G401 (cell line): ENCODE results near the gene C1QTNF6. TPM values are rescaled to one million over a fixed set of nuclear protein-coding genes. Genes with fewer than 3 reads are reported as not detected.

Experiments
- DNase-seq: peaks from one replicate; pipeline ENCODE4 v3.0.0-alpha.2; 2015; ENCODE audit warnings: low spot score
- in situ Hi-C: cut with HindIII; loops from 2 replicates; pipeline ENCODE4 v1.10.0; 2016; ENCODE audit warnings: low sequenced_read_pairs, mixed read lengths
- total RNA-seq: library from RNA; depleted of rRNA; stranded (reverse); fragments of >200 nt; shearing (Covaris generic); gene quantifications from 2 replicates; pipeline ENCODE4 v1.2.3, GENCODE V29; 2014

C1QTNF6 gene
- total RNA-seq, 1 experiment from 2014 or later, result 5.0 TPM

DNA sequence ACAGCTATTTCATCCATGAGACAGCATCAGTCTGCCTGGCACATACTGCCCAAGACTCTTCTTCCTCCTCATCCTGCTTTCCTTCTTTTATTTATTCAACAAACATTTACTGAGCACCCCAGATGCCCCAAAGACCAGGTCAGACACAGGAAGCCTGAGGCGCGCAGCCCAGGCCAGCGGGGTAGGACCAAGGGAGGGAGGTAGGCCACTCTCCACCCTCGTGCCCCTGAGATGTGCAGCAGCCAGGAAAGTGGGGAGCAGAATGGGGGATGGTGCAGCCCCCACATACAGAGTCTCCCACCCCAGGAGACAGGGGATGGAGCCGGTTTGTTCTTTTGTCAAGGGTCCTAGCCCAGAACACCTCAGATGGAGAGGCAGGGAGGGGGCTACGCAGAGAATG, 34.1 kb downstream of the C1QTNF6 start:
- DNase-seq, result no peak
- in situ Hi-C loops, result no loop called here

DNA sequence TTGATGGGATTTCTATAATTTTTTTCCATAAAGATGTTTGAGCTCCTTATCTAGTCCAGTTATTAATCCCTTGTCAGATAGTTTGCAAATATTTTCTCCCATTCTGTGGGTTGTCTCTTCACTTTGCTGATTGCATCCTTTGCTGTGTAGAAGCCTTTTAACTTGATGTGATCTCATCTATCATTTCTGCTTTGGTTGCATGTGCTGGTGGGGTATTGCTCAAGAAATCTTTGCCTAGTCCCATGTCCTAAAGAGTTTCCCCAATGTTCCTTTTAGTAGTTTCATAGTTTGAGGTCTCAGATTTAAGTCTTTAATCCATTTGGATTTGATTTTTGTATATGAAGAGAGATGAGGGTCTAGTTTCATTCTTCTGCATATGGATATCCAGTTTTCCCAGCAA, 36.6 kb downstream of the C1QTNF6 start:
- in situ Hi-C loops, result no loop called here
- no peak for DNase-seq

DNA sequence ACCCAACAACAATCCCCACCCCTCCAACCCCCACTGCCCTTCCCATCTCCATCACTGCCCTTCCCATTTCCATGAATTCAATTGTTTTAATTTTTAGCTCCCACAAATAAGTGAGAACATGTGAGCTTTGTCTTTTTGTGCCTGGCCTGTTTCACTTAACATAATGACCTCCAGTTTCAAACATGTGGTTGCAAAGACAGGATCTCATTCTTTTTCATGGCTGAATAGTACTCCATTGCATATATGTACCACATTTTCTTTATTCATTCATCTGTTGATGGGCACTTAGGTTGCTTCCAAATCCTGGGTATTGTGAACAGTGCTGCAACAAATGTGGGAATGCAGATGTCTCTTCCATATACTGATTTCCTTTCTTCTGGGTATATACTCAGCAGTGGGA, 37.3 kb downstream of the C1QTNF6 start:
- no peak for DNase-seq
- in situ Hi-C loops, result no loop called here

DNA sequence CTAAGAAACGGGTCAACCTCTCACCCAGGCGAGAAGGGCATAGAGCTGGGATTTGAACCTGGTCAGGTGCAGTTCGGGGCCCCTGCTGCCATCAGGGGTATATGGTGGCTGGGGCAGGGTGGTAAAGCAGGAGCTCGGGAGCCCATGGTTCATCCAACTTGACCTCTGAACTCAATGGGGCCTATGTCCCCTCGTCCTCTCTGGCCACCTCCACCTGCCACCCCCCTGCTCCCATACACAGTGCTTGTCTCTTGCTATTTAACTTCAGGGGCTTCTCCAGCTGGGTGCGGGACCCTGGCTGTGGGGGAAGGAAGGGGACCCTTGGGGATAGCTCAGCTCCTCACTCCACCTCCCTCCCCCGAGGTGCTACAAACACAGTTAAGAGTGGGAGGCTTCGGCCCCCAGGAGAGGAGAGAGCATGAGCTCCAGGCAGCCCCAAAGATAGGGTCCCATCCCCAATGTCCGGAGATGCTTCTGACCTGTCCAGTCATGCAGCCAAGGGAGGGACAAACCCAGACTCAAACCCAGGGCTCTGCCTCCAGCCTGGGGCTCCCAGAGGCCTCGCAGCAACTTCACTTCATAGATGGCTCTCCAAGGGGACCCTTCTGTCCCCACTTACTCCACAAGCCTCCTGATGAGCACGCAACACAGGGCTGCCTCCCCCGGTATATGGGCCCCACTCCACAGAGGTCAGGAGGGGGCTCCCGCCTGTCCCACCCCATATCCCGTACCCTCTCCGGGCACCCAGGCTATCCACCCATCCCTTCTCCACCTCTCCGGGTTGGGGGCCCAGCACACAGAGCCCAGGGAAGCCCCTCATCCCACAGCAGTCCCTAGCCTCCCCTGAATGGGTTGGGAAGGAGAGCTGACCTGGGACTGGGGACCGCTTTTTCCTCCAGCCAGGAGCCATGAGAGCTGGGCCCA, 39.0 kb downstream of the C1QTNF6 start:
- no peak for DNase-seq
- in situ Hi-C loops, result no loop called here

DNA sequence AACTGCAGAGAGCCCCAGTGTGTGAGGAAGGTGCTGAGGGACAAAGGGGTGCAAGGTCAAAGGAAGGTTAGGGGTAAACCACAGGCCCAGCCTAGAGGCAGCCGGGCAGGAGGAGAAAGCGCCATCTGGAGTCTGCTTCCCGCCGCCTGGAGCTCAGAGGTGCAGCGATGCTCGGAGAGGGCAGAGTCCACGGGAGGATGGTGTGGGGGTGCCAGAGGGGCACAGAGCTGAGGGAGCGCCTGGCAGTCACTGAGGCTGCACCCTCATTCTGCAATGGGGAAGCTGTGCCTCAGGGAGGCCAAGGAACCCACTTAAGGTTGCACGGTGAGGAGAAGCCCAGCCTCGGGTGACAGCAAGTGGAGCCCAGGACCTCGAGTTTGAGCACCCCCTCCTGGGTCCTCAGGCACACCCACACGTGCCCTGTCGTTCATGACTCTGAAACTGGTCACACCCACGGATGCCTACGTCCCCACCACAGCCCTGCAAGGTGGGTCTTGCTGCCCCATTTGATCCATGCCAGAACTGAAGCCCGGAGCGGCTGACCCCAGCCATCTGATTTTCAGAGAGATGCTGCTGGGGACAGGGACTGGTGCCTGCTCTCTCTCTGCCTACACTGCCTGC, 39.9 kb downstream of the C1QTNF6 start:
- in situ Hi-C loops, result no loop called here
- no peak for DNase-seq

DNA sequence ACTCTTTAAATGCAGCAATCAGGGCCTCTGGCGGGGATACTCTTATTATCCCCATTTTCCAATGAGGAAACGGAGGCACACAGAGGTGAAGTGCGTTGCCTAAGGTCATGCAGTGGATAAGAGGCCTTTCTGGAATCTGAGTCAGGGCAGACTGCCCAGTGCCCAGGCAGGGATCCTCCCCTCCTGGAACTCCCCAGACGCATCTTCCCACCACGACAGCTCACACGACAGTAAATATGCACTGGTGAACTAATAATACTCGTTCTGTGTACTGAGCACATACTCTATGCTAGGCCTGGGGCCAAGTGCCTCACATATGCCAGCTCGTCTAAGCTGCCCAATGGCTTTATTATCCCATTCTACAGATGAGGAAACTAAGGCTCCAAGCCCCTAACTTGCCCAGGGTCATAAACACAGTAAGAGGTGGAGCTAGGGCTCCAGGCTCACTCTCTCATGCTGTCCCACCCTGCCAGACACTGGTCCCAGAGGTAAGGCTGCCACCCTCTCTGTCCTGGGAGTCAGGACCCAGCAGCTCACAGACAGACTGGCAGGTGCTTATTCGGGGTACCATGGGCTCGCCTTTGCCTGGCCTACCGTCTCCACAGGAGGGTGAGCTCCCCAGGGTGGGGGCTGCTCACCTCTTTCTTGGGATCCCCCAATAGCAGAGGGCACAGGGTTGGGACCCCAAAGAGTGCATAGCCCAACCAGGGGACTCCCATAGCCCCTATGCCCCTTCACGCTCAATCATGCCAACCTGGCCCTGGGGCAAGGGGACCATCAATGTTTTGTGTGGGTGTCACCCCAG, 40.7 kb downstream of the C1QTNF6 start:
- in situ Hi-C loops, result no loop called here

DNA sequence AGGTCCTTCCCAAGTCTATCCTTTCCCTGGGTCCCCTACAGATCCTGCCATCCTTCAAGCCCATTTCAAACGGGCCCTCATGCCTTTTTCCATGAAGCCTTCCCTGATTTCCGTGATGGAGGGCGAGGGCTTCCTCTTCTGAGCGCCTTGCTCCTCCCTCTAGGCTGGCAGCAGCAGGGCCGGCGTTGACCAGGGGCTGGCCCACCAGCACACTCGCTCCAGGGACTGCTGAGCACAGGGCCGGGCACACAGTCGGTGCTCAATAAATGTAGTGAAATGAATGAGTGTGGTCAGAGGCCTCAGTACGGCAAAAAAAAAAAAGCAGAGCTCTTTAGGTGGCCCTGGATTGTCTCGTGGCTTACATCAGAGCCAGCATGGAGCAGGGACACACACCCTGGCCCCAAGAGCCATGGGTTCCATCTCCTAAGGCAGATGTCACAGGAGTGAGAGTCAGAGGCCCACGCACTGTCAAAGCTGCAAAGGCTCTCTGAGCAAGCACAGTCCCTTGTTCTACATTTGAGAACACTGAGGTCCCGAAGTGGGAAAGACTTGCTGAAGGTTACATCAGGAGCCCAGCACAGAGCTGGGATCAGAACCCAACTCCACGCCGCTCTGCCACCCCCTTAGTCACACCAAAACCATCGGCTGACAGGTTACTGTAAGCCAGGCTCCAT, 41.4 kb downstream of the C1QTNF6 start:
- DNase-seq, result no peak
- in situ Hi-C loops, result no loop called here

More for the DNA sequence above, 40.7 kb downstream of the C1QTNF6 start:
- no peak for DNase-seq

DNA sequence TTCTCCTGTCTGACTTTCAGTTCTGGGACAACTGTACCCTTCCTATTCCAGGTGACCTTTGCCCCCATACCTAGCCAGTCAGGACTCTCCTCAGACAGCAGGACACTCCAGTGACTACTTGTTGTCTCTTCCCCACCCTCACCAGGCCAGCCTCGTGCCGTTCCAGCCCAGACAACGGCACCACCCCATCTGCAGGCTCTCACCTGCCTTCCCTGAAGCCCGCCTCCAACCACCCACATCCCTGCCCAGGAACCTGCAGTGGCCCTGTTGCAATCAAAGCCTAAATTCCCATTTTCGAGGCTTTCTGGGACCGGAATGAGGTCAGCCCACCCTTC, 42.0 kb downstream of the C1QTNF6 start:
- in situ Hi-C loops, result no loop called here
- no peak for DNase-seq

DNA sequence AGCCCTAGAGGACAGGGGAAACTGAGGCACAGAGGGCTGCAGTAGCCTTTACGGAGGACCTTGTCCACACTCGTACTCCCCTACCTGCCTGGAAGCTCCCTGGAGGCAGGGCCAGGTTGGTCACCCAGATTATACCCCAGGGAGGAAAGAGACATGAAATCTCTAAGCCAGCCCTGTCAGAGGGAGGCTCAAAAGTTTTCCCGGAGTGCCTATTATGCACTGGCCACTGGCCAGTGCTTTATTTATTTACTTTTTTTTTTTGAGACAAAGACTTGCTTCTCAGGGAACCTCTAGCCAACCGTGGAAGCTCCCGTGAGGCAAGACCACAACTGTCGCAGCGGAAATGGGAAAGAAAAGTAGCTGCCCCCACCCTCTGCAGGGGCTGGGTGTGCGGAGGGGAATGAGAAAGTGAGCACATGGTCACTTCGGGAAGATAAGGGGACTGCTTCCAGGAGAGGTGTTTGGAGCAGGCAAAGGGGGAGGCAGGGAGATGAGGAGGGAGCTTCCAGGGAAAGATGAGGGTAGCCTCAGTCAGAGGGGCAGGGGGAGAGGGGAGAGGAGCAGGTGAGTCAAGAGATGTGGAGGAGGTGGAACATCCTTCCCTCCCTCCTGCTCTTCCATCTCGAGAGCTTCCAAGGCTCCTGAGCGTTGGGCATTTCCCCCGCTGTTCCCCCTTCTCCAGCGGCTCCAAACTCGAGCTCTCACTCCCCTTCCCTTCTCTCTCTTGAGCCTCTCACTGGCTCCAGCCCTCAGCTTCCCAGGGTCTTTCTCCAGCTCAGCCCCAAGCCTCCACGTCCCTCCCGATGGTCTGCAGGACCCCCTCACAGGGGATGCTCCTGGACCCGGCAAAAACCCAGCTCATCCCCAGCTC, 42.6 kb downstream of the C1QTNF6 start:
- in situ Hi-C loops, result no loop called here
- DNase-seq, result no peak

DNA sequence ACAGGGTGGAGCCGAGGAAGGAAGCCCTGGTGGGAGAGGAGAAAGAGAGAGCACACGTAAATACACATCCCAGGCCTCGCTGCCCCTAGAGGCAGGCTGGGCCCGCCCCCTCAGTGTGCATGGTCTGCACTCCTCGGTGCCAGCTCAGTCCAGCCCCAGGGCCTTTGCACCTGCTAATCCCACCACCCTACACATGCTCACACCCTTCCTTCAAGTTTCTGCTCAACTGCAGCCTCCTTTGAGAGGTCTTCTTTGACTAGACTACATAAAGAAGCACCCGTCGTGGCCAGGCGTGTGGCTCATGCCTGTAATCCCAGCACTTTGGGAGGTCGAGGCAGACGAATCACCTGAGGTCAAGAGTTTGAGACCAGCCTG, 43.9 kb downstream of the C1QTNF6 start:
- no peak for DNase-seq
- in situ Hi-C loops, result no loop called here

DNA sequence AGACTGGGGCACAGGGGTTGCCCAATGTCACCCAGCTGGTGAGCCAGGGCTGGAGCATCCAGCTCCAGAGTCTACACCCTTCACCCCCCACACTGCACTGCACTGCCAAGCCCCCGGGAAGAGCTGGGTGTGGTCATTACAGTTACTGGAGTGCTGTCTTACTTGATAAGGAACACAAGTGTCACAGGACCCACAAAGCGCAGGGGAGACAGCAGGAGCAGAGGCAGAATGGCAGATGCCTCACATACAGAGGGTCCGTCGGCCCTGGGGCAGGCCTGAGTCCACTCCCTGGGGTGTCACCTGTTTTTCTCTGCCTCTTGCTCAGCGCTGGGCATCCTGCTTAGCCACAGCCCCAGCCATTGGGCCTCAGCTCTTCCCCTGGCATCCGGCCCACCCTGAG, 46.1 kb downstream of the C1QTNF6 start:
- in situ Hi-C loops, result no loop called here
- DNase-seq, result no peak

DNA sequence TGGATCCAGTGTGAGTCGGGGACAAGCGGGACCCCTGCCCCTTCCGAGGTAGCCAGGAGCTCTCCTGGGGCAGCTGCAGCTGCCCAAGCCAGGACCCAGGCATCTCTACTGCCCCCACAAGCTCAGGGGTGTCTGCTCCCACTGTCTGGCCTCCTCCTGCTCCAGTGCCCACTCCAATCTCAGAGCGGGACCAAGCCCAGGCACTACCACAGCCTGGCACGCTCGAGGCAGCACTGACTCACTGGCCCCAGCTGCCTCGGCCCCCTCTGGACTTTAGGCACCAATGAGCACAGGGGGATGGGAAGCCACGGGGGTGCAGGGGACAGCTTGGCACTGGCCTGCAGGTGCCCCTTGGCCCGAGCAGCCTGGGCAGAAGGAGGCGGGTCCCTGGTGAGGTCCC, 46.6 kb downstream of the C1QTNF6 start:
- DNase-seq, result no peak
- in situ Hi-C loops, result no loop called here

DNA sequence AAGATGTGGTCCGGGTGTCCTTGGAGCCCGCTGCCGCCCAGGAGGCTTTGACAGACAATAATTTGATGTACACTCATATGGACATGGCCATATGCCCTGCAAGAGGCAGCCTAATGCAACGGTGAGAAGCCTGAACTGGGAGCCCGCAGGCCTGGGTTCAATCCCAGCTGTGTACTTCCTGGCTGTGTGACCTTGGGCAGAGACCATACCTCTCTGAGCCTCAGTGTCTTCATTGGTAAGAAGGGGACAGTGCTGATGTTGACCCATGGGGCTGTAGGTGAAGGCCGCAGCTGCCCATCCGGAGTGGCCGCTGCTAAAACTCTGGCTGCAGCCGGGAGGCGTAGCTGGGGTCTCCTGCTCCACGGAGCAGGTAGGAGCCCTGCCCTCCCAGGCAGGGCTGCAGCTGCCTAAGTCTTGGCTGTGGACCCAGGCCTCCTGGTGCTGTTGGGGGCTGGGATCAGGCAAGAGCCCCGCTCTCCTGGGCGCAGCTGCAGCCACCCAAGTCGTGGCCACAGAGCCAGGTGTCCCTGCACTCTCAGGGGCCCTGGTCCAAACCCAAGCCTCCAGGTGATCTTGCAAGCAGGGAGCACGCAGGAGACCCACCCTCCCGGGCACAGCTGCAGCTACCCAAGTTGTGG, 47.2 kb downstream of the C1QTNF6 start:
- no peak for DNase-seq

DNA sequence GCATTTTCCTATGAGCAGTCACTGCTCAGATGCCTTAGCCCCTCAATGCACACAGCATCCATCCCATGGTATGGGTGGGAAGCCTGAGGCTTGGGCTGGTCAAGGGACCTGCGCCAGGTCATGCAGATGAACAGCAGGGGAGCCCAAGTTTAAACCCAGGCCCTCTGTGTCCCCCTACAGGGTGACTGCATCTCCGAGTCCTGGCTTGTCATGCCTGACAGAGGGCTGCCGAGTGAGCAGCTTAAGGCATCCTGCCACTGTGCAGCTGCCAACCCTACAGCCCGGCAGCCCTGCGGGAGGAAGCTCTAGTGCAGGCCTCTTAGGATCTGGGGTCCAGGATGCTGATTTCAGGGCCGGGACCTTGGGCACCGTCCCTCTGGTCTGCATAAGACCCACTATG, 48.3 kb downstream of the C1QTNF6 start:
- DNase-seq, result no peak
- in situ Hi-C loops, result no loop called here

More for the DNA sequence above, 47.2 kb downstream of the C1QTNF6 start:
- in situ Hi-C loops, result no loop called here

DNA sequence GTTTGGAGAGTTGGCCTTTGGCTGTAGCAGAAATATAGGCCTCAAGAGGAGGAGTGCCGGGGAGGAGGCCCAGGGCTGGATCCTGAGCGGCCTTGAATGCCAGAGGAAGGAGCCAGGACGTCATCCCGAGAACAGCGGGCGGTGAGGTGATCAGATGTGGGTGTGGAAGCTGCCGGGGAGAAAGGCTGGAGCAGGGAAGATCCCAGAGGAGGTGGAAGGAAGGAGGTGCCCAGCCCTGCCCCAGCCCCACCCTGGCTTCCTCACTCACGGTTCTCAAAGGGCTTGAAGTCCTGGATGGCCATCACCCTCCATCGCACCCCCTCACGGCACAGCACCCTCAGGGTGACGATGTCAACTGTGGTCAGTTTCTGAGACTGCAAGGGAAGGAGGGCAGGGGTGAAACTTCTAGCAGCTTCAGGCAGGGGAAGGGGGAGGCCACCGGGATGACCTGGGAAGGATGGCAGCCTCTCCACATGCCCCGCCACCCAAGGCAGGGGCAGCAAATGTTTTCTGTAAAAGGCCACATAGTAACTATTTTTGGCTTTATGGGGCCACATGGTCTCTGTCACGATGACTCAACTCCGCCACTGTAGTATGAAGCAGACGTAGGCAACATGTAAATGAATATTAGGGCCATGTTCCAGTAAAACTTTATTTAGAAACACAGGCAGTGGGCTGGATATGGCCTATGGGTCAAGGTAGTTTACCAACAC, 49.0 kb downstream of the C1QTNF6 start:
- in situ Hi-C loops, result no loop called here
- DNase-seq, result no peak

DNA sequence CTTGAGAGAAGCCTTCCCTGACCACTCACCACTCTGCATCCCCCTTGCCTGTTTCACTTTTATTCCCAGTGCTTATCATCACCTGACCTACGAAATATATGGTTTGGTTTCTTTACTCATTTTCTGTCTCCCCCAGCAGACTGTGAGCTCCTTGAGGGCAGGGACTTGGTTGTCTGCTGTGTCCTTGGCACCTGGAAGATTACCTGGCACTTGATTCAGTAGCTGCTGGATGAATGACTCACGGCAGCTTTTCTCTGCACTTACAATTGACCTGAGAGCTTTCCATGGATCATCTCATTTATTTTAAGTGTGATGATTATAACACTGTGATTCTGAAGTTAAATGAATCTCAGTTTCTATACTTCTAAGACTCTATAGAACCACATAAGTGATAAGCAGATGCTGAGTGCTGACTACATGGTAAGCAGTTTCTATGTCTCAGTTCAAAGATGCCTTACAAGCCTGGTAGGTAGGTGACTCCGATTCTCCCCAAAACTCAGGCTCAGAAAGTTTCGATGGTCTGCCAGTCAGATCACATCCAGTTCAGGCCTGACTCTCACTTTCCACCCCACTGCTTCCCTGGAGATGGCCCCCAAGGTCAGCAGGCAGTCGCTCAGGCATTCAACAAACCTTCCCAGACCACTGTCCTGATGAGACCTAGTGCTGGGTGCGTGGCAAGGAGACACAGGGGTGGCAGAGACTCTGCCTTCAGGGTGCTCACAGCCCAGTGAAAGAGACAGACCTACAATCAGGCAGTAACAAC, 50.0 kb downstream of the C1QTNF6 start:
- in situ Hi-C loops, result no loop called here

DNA sequence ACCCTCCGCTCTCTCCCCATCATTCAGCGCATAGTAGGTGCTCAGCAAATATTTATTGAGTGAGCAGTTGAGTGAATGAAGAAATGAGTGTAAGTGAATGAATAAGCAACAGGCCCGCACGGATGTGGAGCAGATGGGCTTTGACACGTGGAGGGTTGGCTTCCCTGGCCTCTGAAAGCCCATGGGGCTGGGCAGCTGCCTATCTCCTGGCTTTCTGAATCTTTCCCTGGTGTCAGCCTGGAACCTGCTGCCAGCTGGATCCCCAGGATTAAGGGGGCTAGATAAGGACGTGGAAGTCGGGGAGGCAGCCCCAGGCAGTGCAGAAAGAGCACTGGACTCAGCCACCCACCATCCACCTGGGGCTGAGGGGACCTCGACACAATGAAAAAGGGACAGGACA, 50.9 kb downstream of the C1QTNF6 start:
- in situ Hi-C loops, result no loop called here
- DNase-seq, result no peak

More for the DNA sequence above, 50.0 kb downstream of the C1QTNF6 start:
- DNase-seq, result no peak
